COLO668 (cell line): ENCODE data around the gene NAV2.
A peak's percentile ranks its signal among the peaks of the same experiment; 100 is the strongest.
"Not testable (repeated sequence)": the region's sequence is repeated elsewhere in the genome, so short reads cannot be mapped to it uniquely, and the experiment has no call there.

Experiments used
- DNase-seq: peaks from one replicate; lab custom pipeline; 2025; ENCODE audit not compliant: unreplicated experiment; lab: John Stamatoyannopoulos, UW

The NAV2 gene

GRCh38 chr11:20127671-20128527 is 415.3 kb downstream of the NAV2 start:
- DNase-seq: peak; percentile 80

- not testable (repeated sequence) for DNase-seq
These were observed 415.8 kb downstream of the NAV2 start for GRCh38 chr11:20128528-20128825.

DNA sequence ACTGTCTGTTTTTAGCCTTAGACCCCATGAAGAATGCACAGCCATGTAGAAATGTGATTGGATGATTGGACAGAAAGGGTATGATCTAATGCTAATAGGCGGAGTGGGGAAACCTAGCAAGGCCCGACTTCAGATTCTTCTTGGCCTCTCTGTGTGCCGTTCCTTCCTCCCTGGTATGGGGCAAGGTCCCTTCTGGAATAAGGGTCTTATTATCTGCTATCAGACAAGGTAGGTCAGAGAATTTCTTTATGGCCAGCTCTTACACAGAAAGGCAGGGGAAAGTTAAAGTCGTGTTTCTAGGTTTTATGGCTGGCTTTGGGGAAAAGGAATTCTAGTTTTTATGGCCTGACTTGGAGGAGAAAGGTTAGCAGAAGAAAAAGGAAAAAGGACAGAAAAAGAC is 417.0 kb downstream of the NAV2 start:
- DNase-seq: no peak

DNA sequence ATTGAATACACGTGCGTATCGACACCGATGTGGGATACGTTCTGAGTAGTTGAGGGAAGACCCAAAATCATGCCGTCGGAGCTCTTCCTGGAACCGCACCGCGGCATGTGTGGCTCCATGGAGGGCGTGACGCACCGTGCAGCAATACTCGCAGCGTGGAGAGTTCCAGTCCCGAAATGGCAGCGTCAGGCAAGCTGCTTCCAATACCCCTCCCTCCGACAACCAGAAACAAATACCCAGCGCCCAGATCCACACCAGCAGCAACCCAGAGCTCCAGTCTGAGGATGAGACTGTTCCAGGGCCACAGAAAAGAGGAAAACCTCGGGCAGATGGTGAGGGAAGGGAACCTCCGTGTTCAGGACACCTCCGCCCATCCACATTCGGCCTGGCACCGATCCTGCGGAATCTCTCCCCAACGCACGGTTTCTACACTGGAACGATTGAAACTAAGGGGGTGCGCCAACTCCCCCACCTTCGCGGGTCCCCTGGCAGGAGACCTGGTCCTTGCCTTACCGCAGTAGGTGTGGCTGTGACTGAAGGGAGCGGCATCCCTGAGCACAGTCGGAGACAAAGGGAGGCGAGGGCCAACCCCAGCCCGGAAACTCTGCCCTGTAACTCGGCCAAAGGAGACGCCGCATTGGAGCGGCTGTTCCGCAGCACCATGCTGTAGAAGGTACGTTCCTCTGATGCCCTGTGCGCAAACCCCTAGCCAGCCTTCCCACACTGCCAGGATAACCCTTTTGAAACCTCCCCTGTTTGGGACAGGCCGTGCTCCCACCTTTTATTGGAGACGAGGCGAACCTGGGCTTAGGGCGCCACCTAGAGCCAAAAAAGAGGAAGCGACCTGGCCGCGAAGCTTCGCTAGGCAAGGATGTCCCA is 419.4 kb downstream of the NAV2 start:
- DNase-seq: peak; percentile 48

- DNase-seq: no peak
These were observed 420.0 kb downstream of the NAV2 start for GRCh38 chr11:20132667-20133039.

DNA sequence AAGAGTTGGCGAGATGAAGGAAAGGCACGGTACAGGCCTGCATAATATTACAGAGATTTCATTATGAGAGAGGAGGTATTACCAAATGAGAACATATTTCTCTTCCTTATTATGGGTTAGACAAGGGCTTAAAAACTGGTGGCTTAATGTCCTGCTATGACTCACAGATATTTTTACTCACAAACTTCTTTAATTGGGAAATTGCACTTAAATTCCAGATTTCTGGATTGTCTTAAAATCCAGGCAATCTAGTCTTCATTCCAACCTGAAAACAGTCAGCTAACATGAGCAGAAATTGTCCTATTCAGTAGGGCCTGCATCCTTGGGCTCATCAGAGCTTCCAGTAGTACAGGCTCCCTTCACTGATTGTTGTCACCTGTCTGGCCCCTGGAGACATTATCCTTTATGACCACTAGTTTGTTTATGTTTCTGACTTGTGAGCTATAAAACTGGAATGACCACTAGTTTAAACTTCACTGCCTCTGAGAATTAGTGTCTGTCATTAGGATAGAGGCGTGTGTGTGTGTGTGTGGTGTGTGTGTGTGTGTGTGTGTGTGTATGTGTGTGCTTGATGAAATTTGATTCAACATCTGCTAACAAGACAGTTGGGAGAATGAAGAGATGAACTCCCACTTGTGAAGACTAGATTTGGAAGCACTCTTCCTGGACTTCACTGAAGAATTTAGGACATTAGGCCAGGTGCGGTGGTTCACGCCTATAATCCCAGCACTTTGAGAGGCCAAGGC is 422.5 kb downstream of the NAV2 start:
- DNase-seq: no peak

DNA sequence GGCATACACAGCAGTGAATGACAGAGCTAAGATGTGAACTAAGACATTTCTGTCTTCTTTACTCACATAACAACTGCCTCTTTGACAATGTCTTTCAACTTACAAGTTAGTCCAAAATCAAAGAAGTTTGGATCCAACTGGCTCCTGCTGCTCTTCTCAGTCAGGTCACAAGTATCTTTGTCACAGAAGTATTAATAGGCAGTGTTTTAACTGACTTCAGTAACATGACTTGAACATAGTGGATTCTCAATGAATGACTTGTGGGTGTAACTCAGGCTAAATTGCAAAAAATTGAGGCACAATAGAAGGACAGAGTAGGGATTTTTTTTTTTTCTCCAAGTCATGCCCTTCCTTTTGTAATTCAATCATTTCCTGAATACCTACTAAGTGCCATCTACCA is 425.0 kb downstream of the NAV2 start:
- no peak for DNase-seq

DNA sequence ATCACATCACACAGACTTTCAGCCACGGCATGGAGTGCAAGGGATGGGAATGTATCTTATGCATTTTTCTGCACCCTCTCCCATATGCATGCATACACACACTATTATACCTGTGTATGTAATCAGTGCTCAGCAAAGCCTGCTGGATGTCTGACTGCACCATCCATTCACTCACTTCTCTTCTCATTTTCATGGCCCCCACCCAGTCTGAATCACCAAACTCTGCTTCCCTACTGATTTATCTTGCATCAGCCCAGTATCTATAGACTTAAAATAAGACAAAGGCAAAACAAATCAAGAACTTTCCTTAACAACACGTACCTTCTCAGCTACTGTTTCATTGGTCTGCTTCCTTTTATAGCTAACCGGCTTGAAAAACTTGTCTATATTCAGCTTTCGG is 426.1 kb downstream of the NAV2 start:
- no peak for DNase-seq

GRCh38 chr11:20154381-20154780 is 441.7 kb downstream of the NAV2 start:
- no peak for DNase-seq

DNA sequence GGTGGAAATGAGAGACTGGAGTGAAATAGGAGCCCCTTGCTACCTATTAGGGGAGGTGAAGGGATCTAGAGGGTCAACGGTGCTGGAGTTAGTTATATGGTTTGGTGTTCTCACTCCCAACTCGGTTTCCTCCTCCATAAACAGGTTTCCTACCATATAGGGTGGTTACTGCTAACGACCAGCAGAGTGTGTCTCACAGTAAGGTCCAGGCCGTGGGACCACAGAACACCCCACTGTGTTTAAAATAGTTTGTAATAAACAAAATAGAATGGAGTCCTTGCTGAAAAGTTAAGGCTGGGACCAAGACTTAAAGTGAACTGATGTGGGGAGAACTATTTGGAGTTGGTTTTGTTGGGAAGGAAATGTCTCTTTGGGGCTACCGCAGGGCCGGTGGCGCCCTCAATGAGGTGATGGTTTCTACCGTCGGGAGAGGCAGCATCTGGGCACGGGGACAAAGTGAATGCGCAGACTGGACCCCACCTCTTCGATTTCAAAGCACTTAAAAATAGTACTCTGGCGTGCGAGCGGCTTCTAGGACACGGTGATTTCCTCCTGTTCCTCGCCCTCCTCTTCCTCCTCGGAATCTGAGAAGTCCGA is 443.1 kb downstream of the NAV2 start:
- no peak for DNase-seq

GRCh38 chr11:20156280-20156875 is 443.7 kb downstream of the NAV2 start:
- peak; percentile 57 for DNase-seq

GRCh38 chr11:20156876-20157613 is 444.4 kb downstream of the NAV2 start:
- no peak for DNase-seq

DNA sequence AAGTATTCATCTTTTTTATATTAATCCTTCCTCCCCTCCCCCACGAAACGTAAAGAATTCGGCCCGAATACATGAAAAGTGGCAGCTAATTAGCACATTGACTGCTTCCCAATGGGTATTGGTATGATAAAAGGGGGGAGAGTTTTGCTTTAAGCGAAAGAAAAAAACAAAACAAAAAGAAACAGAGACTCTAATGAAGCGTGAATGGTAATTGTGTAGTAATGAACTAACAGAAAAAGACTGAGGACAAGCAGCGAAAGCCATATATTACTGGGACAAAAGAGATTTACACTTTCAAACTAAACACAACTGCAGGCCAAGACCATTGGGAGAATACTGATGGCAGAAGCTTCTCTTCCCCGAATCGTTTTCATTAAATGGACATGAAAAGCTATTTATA is 445.1 kb downstream of the NAV2 start:
- no peak for DNase-seq

- DNase-seq: no peak
These were observed 446.1 kb downstream of the NAV2 start for GRCh38 chr11:20158597-20159257.

- DNase-seq: no peak
These were observed 447.1 kb downstream of the NAV2 start for GRCh38 chr11:20159466-20160381.

GRCh38 chr11:20160425-20161229 is 448.0 kb downstream of the NAV2 start, which contains the start of gene DBX1:
TSS of gene DBX1 (minus strand) at chr11:20160475. CDS start at chr11:20160324, 151 bp downstream.
- no peak for DNase-seq

DNA sequence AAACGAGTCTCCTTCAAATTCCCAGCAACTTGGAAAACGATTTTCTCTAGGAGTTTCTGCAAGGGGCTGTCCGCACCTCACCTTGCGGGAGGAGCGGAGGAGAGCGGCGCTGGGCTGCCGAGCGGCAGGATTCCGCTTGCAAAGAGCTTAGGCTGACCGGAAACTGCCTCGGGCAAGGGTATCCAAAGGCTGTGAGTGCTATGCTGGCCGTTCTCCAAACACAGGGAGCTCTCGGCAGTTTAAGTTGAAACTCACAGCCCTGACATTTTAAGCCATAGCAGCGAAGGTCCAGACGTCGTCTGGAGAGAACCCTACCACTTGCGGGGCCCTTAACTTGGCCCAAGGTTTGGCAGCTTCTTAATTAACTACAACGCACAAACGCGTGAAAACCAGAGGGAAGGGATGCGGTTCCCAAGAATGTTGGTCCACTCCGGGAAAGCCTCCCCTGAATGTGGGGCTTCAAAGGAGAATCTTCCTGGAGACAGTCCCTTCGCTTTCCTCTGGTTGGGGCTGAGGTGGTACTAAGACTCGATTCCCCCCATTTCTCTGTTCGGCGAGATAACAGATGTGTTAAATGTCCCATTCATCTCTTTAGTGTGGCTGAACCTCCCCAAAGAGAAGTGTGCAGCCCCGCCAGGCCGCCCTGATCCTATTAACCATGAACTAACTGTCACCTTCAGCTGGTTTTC is 448.7 kb downstream of the NAV2 start:
- DNase-seq: peak; percentile 24
